ENCODE measurements around the gene MOB3B. TPM values are rescaled to one million over a fixed set of nuclear protein-coding genes. Genes with fewer than 3 reads are reported as not detected.

MOB3B gene
- total RNA-seq, 2 donors from 2014 or later, result 3.1 to 17.8 TPM

GRCh38 chr9:27495480-27496134 is 34.0 kb downstream of the MOB3B start:
- DNase-seq (ENCODE audit: low spot score), result no peak
- no peaks in the 10 kb centered on the region for H3K4me1 ChIP-seq (replicated peaks)
- H3K36me3 ChIP-seq, result no peaks in the 10 kb centered on the region
- H3K27me3 ChIP-seq (replicated peaks; ENCODE audit: insufficient read depth), result no peaks in the 10 kb centered on the region
- no peak overlapping the region for H3K4me3 ChIP-seq
- 46% methylated on average over 3 of the region's 3 CpGs for WGBS
- H3K9me3 ChIP-seq, result no peaks in the 10 kb centered on the region
- H3K27ac ChIP-seq, result no peak overlapping the region
- TF ChIP-seq POLR2A (IDR thresholded peaks at IDR 0.05) (no peak), POLR2AphosphoS5 (IDR thresholded peaks at IDR 0.05) (no peak), CTCF (IDR thresholded peaks at IDR 0.05) (no peak)
- intact Hi-C loops (cut with DNase I), result no loop called here

- no peak overlapping the region for H3K4me3 ChIP-seq
- no peaks in the 10 kb centered on the region for H3K9me3 ChIP-seq
- no peaks in the 10 kb centered on the region for H3K36me3 ChIP-seq
- WGBS, result 71% methylated on average over 1 of the region's 1 CpG
- TF ChIP-seq POLR2AphosphoS5 (IDR thresholded peaks at IDR 0.05) (no peak), POLR2A (IDR thresholded peaks at IDR 0.05) (no peak), CTCF (IDR thresholded peaks at IDR 0.05) (no peak)
- no peaks in the 10 kb centered on the region for H3K27me3 ChIP-seq (replicated peaks; ENCODE audit: insufficient read depth)
- H3K27ac ChIP-seq, result no peak overlapping the region
- H3K4me1 ChIP-seq (replicated peaks), result no peaks in the 10 kb centered on the region
- no peak for DNase-seq (ENCODE audit: low spot score)
- intact Hi-C loops (cut with DNase I), result no loop called here
These were observed 38.5 kb downstream of the MOB3B start for GRCh38 chr9:27491154-27491553.

GRCh38 chr9:27489087-27489876 is 40.3 kb downstream of the MOB3B start:
- H3K27me3 ChIP-seq (replicated peaks; ENCODE audit: insufficient read depth), result no peaks in the 10 kb centered on the region
- TF ChIP-seq POLR2AphosphoS5 (IDR thresholded peaks at IDR 0.05), result no peak
- no peak for TF ChIP-seq CTCF (IDR thresholded peaks at IDR 0.05)
- no peak for TF ChIP-seq POLR2A (IDR thresholded peaks at IDR 0.05)
- H3K27ac ChIP-seq, result no peak overlapping the region
- DNase-seq (ENCODE audit: low spot score), result no peak
- H3K36me3 ChIP-seq, result no peaks in the 10 kb centered on the region
- H3K9me3 ChIP-seq, result no peaks in the 10 kb centered on the region
- H3K4me1 ChIP-seq (replicated peaks), result no peaks in the 10 kb centered on the region
- H3K4me3 ChIP-seq, result no peak overlapping the region
- intact Hi-C loops (cut with DNase I), result no loop called here
- 85% methylated on average over 5 of the region's 5 CpGs for WGBS

- TF ChIP-seq POLR2AphosphoS5 (IDR thresholded peaks at IDR 0.05), result no peak
- TF ChIP-seq CTCF (IDR thresholded peaks at IDR 0.05), result no peak
- TF ChIP-seq POLR2A (IDR thresholded peaks at IDR 0.05), result no peak
- WGBS, result 93% methylated on average over 1 of the region's 1 CpG
- Histone ChIP-seq H3K36me3 (no peaks in the 10 kb centered on the region), H3K27me3 (replicated peaks; ENCODE audit: insufficient read depth) (no peaks in the 10 kb centered on the region), H3K27ac (no peak overlapping the region), H3K4me1 (replicated peaks) (no peaks in the 10 kb centered on the region), H3K9me3 (no peaks in the 10 kb centered on the region), H3K4me3 (no peak overlapping the region)
- no peak for DNase-seq (ENCODE audit: low spot score)
- intact Hi-C loops (cut with DNase I), result no loop called here
These were observed 41.7 kb downstream of the MOB3B start for GRCh38 chr9:27487927-27488326.
